Aorta (tissue), 5 donors: ENCODE results near the gene MSI2. TPM values are rescaled to one million over a fixed set of nuclear protein-coding genes. Genes with fewer than 3 reads are reported as not detected.

Experiments
- ATAC-seq: fragments of 200-7000 bp; cut with Tn5 transposase; one replicate; pipeline ENCODE4 v1.9.1; 2022; ENCODE audit warnings: moderate library complexity; ENCODE audit not compliant: low FRiP score
- DNase-seq, 2 donors: peaks; one replicate each; pipeline ENCODE4 v3.0.0-alpha.2; 2020
- H3K27ac ChIP-seq, 2 donors: one replicate each; pipeline ENCODE4 v1.5.1; 2013; ENCODE audit warnings: low read length in 2 of 2, mild to moderate bottlenecking in 2 of 2, moderate library complexity in 2 of 2, control low read depth in 1 of 2, inconsistent platforms in 1 of 2, low read depth in 1 of 2
- H3K27me3 ChIP-seq, 2 donors: one replicate each; pipeline ENCODE4 v1.6.1; 2013; ENCODE audit warnings: control low read depth in 1 of 2, low read length in 1 of 2, mild to moderate bottlenecking in 1 of 2, moderate library complexity in 1 of 2; ENCODE audit not compliant: insufficient read depth in 2 of 2, control insufficient read depth in 1 of 2
- H3K36me3 ChIP-seq, 2 donors: one replicate each; pipeline ENCODE4 v1.6.1; 2013; ENCODE audit warnings: control low read depth in 1 of 2, low read length in 1 of 2, mild to moderate bottlenecking in 1 of 2; ENCODE audit not compliant: insufficient read depth in 2 of 2, control insufficient read depth in 1 of 2
- H3K4me1 ChIP-seq, 2 donors: one replicate each; pipeline ENCODE4 v1.6.1; 2013; ENCODE audit warnings: low read length in 2 of 2, control low read depth in 1 of 2, mild to moderate bottlenecking in 1 of 2, moderate library complexity in 1 of 2; ENCODE audit not compliant: insufficient read depth in 2 of 2, control insufficient read depth in 1 of 2
- H3K4me3 ChIP-seq, 2 donors: one replicate each; pipeline ENCODE4 v1.5.1; 2013; ENCODE audit warnings: low read length in 2 of 2, control low read depth in 1 of 2, mild to moderate bottlenecking in 1 of 2
- H3K9me3 ChIP-seq: one replicate; pipeline ENCODE4 v1.6.1; 2013; ENCODE audit warnings: mild to moderate bottlenecking, low read length; ENCODE audit not compliant: control insufficient read depth
- WGBS, 2 donors: extraction: QIAGEN DNeasy Blood & Tissue Kit; methylation state at CpG; one replicate each; pipeline ENCODE4 v1.1.7; 2013; 5-methylcytosine and 5-hydroxymethylcytosine counted together
- intact Hi-C, 2 donors: fragments of 100-400 bp; cut with DNase I; formaldehyde crosslinking; loops; one replicate each; pipeline versions ENCODE4 v1.14.2 to v1.15.0; 2022
- polyA plus RNA-seq, 2 donors: library from polyadenylated mRNA; stranded (reverse); fragments of 200-250 nt; gene quantifications; one replicate each; pipeline ENCODE4 v1.2.3, GENCODE V29; 2013
- total RNA-seq, 2 donors: library from RNA; stranded (reverse); fragmentation: NEBNext Ultra II Directional; extraction: Animal tissue kit (Norgen Biotek cat#: 25700); gene quantifications; one replicate each; pipeline ENCODE4 v1.2.1, GENCODE V29; 2021
- donor health status: healthy with polysubstance abuse.
- donor health status: Bipolar disorder and iron deficiency.
- donor health status: DM: no; HTN: no; CAD: no.
- donor health status: DM: no; HTN: no; CAD: no.
- donor health status: DM: yes; HTN: yes; CAD: no.

The MSI2 gene
- total and polyA plus RNA-seq, 4 donors: 9.3 to 48.2 (median 29.1) TPM

DNA sequence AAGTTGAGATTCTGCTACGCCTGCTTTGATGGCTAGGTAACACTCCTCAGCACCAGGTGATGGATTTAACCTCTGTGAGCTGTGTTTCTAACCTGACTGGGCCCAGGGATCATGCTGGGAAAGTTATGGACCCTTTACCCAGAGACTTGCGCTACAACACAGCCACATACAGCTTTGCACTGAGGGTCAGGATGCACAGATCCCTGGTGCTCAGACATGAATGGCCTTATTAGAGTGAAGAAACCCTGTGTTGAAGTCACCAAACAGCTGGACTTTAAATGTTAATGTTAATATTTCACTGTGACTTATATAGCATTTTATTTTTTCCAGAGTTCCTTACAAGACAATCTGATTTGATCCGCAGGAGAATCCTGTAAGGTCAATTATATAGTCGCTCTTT lies 114.3 kb downstream of the MSI2 start:
- H3K27ac ChIP-seq: no peak overlapping the region
- WGBS, 2 donors: 98 to 99% methylated on average over 4 of the region's 4 CpGs
- intact Hi-C loops: no loop called here

DNA sequence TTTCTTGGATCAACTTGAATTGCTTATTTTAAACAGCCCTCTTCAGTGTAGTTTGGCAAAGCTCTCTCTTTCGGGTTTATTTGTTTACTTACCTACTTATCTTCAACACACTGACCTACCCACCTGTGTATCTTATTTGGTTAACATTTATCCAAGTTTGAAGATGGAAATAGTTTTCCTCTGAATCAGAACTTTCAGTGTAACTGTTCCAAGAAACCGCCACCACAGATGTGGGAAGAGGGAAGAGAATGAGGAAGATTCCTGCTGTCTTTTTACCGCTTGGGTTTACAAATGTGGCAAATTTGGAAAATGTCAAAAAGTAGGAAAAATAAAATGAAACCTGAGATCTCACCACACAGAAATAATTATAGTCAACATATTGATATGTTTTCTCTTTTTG lies 115.8 kb downstream of the MSI2 start:
- Histone ChIP-seq H3K36me3 (no peaks in the 10 kb centered on the region), H3K27ac (no peak overlapping the region), H3K4me3 (no peak overlapping the region), H3K4me1 (no peaks in the 10 kb centered on the region), H3K27me3 (no peaks in the 10 kb centered on the region), H3K9me3 (no peaks in the 10 kb centered on the region)
- ATAC-seq (no peak), DNase-seq (no peak)
- intact Hi-C loops: no loop called here
- 73 to 79% methylated on average over 3 of the region's 3 CpGs for WGBS, 2 donors

More for the DNA sequence above, 114.3 kb downstream of the MSI2 start:
- Histone ChIP-seq H3K4me3 (no peak overlapping the region), H3K36me3 (no peaks in the 10 kb centered on the region), H3K9me3 (no peaks in the 10 kb centered on the region), H3K4me1 (no peaks in the 10 kb centered on the region), H3K27me3 (no peaks in the 10 kb centered on the region)
- no peak for ATAC-seq
- no peak for DNase-seq

DNA sequence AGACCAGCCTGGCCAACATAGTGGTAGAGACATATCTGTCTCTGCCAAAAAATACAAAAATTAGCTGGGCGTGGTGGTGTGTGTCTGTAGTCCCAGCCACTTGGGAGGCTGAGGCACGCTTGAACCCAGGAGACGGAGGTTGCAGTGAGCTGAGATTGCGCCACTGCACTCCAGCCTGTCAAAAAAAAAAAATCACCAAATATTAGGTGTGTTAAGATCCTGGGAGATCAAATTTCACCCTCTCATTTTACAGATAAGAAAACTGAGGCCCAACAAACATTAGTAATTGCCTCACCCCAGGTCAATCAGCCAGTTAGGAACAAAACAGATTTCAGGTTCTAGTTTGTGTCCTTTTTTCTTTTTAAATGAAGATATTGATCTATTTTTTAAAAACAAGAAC lies 116.7 kb downstream of the MSI2 start:
- no peak for ATAC-seq
- H3K27ac ChIP-seq: no peak overlapping the region
- no peak for DNase-seq
- no peaks in the 10 kb centered on the region for H3K27me3 ChIP-seq
- no peaks in the 10 kb centered on the region for H3K4me1 ChIP-seq
- intact Hi-C loops: no loop called here
- H3K4me3 ChIP-seq: no peak overlapping the region
- H3K9me3 ChIP-seq: no peaks in the 10 kb centered on the region
- H3K36me3 ChIP-seq: no peaks in the 10 kb centered on the region
- 98 to 99% methylated on average over 4 of the region's 4 CpGs for WGBS, 2 donors

DNA sequence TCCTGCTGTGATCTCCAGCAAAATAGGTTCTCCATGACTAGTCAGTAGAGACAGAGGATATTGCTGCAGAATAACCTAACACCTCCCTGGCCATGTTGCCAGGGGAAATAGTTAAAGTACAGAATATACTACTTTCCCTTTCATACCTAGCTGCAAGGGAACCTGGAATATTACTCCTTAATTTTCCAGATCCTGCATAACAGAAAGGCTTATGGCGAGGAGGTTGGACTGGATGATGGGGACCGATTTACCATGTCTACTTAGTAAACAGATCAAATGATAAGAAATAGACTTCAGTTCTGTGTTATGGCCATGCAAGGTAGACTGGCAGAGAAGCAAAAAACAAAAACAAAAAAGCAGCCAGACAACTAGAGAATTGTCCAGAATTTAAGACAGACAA lies 117.4 kb downstream of the MSI2 start:
- DNase-seq: no peak
- 97 to 99% methylated on average over 2 of the region's 2 CpGs for WGBS, 2 donors
- intact Hi-C loops: no loop called here
- H3K9me3 ChIP-seq: no peaks in the 10 kb centered on the region
- ATAC-seq: no peak
- no peaks in the 10 kb centered on the region for H3K36me3 ChIP-seq
- no peaks in the 10 kb centered on the region for H3K4me1 ChIP-seq
- no peak overlapping the region for H3K27ac ChIP-seq
- H3K27me3 ChIP-seq: no peaks in the 10 kb centered on the region
- H3K4me3 ChIP-seq: no peak overlapping the region

DNA sequence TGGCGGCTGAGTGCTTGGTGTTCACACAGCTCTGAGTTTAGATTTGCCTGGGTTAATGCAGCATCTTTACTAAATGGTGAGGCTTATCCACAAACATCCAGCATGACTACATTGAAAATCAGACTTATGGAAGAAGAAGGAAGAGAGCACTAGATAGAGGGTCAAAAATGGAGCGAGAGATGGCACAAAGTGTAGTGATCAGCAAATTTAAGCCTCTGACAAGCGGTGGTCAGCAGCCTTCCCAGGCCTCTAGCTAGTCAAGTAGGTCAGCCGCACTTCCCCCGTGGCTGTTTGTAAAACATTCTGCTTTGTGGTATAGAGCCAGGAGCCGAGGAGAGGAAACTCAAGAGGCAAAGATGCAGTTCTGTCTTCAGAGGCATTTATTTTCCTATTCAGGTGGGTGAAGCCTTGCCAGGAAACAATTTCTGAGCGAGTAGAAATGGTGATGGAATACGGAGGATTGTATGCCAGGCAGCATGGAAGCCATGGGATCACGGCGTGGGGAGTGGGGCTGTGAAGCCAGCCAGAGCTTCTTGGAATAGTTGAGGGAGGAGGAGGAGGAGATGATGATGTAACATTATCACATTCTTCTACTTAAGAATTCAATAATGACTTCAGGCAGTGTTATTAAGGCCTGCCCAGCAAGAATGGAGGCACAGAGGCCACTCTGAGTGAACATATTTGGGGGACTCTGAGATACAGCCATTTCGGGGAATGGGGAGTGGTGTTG lies 118.9 kb downstream of the MSI2 start:
- H3K4me3 ChIP-seq: no peak overlapping the region
- 84 to 91% methylated on average over 11 of the region's 11 CpGs for WGBS, 2 donors
- no peaks in the 10 kb centered on the region for H3K9me3 ChIP-seq
- no peaks in the 10 kb centered on the region for H3K4me1 ChIP-seq
- ATAC-seq: no peak
- H3K27me3 ChIP-seq: no peaks in the 10 kb centered on the region
- no peaks in the 10 kb centered on the region for H3K36me3 ChIP-seq
- no peak for DNase-seq
- intact Hi-C loops: no loop called here
- H3K27ac ChIP-seq: no peak overlapping the region

DNA sequence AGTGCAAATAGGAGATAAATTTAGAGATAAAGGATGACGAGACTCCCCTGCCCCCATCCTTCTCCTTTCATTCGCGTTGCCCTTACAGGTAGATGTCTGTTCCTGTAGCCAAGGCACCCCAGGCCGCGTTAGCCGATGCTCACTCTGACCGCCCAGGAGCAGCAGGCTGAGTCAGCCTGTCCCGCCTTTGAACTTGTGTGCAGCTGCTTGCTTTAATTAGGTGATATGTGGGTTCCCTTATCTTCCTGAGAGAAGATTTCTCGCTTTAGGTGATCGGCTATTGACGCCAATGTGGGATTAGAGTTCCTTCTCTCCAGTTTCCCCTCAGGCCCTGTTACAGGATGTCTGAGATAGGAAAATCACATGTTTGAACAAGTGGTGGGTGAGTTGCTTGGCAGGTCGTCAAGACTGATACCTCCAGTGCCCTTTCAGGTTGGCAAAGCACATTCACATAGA lies 119.5 kb downstream of the MSI2 start:
- intact Hi-C loops: no loop called here
- DNase-seq: no peak

DNA sequence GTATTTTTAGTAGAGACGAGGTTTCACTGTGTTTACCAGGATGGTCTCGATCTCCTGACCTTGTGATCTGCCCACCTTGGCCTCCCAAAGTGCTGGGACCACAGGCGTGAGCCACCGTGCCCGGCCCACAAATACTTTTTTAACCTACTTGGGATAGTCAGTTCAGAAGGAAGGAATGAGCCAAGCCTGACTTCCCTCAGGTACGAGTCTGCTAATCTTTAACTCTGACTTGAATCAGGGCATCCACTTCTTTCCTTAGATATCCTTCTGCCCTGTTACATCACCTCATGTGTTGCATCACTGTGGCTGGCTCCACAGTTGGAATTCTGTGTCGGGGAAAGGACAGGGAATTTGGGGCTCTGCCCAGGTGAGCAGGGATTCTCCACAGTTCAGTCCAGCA lies 120.8 kb downstream of the MSI2 start:
- Histone ChIP-seq H3K27ac (no peak overlapping the region), H3K27me3 (no peaks in the 10 kb centered on the region), H3K4me1 (no peaks in the 10 kb centered on the region), H3K9me3 (no peaks in the 10 kb centered on the region), H3K4me3 (no peak overlapping the region), H3K36me3 (no peaks in the 10 kb centered on the region)
- intact Hi-C loops: no loop called here
- DNase-seq (no peak), ATAC-seq (no peak)
- WGBS, 2 donors: 97% methylated on average over 7 of the region's 7 CpGs

More for the DNA sequence above, 119.5 kb downstream of the MSI2 start:
- ATAC-seq: no peak
- H3K27me3 ChIP-seq: no peaks in the 10 kb centered on the region
- WGBS, 2 donors: 89 to 93% methylated on average over 12 of the region's 12 CpGs
- no peaks in the 10 kb centered on the region for H3K9me3 ChIP-seq
- no peaks in the 10 kb centered on the region for H3K36me3 ChIP-seq
- H3K4me3 ChIP-seq: no peak overlapping the region
- H3K4me1 ChIP-seq: no peaks in the 10 kb centered on the region
- no peak overlapping the region for H3K27ac ChIP-seq

DNA sequence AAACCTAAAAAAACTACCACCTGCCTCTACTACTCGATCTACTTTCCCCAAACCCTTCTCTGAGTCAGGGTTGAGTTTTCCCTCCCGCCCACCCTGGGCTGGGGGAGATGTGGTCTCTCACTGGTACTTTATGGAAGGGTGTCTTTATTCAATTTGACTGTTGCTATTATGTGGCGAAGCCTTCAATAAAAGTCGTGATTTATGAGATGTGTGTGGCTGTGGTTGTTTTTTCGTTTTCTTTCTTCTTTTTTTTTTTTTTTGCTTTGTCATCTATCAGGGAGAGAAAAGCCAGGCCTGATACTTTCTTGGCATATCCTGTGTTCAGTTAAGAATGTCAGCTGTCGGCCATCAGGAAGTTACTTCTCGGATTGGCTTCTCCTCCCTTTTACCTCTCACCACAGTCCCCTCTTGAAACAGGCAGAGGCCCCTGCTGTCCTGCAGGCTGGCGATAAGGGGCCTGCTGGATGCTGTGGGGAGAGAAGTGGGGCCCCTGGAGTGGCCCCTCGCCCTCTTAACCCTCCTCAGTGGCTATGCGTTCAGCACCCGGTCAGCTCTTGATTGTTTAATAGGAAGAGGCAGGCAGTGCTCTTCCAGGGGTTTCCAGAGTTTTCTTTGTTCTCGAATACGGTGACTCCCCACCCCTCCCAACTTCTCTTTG lies 123.0 kb downstream of the MSI2 start:
- DNase-seq (no peak), ATAC-seq (no peak)
- intact Hi-C loops: no loop called here
- H3K9me3 ChIP-seq: peaks cover 2% of the 10 kb centered on the region
- no peak overlapping the region for H3K4me3 ChIP-seq
- no peaks in the 10 kb centered on the region for H3K36me3 ChIP-seq
- no peaks in the 10 kb centered on the region for H3K27me3 ChIP-seq
- H3K27ac ChIP-seq: no peak overlapping the region
- 31 to 33% methylated on average over 13 of the region's 13 CpGs for WGBS, 2 donors
- H3K4me1 ChIP-seq: no peaks in the 10 kb centered on the region

DNA sequence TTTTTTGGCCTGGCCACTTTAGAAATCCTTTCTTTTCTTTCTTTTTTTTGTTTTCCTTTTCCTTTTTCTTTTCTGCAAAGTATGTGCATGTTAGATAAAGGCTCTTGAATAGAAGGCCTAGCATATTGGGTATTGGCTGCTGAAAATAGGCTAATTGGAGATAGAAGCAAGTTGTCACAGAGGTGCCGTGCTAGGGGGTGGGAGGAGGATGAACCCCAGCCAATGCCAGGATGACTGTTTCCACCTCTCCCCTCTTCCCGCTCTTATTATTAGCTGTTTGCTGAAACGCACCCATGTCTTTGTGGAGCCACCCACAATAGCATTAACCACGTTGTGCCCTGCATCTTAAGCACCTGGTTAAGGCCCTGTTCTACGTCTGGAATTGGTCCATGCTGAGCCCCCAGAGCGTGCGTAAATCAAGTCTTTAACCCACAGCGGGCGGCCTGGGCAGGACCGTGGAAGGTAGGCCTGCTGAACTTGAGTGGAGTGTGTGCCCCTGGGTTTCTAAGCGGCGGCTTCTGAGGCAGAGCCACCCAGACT lies 123.6 kb downstream of the MSI2 start:
- intact Hi-C loops: no loop called here
- ATAC-seq (no peak), DNase-seq (no peak)
- Histone ChIP-seq H3K27me3 (no peaks in the 10 kb centered on the region), H3K9me3 (peaks cover 3% of the 10 kb centered on the region), H3K27ac (no peak overlapping the region), H3K4me1 (no peaks in the 10 kb centered on the region), H3K36me3 (no peaks in the 10 kb centered on the region), H3K4me3 (no peak overlapping the region)
- 93 to 94% methylated on average over 12 of the region's 12 CpGs for WGBS, 2 donors
